Measurements from ENCODE around the gene FAM210A. TPM values are rescaled to one million over a fixed set of nuclear protein-coding genes. Genes with fewer than 3 reads are reported as not detected.

Gene FAM210A
- total RNA-seq, 4 donors from 2014 or later: 4.7 to 18.6 (median 12.8) TPM

DNA sequence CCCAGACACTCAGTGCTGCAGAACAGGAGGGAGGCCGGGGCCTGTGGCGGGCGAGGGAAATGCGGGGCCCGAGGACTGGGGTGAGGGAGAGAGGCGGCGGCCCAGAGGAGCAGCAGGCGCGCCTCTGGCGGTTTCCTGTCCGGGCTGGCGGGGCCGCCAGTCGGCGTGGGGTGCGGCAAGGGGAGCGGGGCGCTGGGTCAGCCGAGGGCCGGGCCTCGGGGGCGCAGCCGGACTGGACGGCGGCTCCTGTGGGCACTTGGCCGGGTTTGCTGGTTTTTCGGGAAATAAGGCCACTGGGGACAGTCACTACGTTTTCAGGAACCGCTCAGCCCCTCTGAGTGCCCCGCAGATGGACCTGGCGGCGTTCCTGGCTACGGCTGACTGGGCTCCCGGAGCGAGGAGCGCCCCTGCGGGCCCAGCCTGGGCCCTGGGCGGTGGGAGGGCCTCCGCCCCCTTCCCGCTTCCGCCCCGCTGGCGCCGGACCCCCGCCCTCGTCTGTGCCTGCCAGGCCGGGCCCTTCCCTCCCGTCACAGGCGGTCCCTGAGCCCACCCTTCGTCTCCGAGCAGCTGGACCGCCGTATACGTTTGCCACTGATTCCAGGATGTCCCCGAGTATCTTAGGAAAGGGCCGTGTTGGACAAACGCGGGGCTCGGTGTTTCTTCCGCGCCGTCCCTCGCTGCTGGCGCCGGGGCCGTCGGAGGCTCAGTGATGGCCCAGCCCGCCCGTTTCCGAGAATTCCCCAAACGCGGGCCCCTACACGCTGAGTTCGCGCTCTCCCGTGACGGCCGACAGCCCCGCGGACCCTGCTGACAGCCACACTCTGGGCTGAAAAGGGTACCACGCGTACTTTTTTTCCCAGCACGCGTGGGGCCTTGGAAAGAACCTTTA lies 84.6 kb downstream of the FAM210A start:
- 16 to 20% methylated on average over 6 to 29 of the region's 84 CpGs for WGBS, 2 donors (ENCODE audit: low coverage in 1 of 2)
- no peaks in the 10 kb centered on the region for H3K27me3 ChIP-seq
- H3K27ac ChIP-seq: peak overlapping the region in 3 of 4 donors; percentile 70 to 83 (median 71)
- peak; percentile 22 for TF ChIP-seq POLR2AphosphoS5 (IDR thresholded peaks at IDR 0.05)
- TF ChIP-seq, protein P1, sequence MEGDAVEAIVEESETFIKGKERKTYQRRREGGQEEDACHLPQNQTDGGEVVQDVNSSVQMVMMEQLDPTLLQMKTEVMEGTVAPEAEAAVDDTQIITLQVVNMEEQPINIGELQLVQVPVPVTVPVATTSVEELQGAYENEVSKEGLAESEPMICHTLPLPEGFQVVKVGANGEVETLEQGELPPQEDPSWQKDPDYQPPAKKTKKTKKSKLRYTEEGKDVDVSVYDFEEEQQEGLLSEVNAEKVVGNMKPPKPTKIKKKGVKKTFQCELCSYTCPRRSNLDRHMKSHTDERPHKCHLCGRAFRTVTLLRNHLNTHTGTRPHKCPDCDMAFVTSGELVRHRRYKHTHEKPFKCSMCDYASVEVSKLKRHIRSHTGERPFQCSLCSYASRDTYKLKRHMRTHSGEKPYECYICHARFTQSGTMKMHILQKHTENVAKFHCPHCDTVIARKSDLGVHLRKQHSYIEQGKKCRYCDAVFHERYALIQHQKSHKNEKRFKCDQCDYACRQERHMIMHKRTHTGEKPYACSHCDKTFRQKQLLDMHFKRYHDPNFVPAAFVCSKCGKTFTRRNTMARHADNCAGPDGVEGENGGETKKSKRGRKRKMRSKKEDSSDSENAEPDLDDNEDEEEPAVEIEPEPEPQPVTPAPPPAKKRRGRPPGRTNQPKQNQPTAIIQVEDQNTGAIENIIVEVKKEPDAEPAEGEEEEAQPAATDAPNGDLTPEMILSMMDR (IDR thresholded peaks at IDR 0.05): peak in 2 of 4 experiments; percentile 26 to 38
- no peak for TF ChIP-seq EP300 (IDR thresholded peaks at IDR 0.05)
- TF ChIP-seq POLR2A (IDR thresholded peaks at IDR 0.05): no peak
- no peaks in the 10 kb centered on the region for H3K9me3 ChIP-seq
- ATAC-seq: peak; percentile 81
- peaks cover 0 to 25% (median 11%) of the 10 kb centered on the region in 3 donors for H3K4me1 ChIP-seq
- H3K4me3 ChIP-seq: peak overlapping the region; percentile 29 to 49
- H3K36me3 ChIP-seq: peaks cover 0 to 22% of the 10 kb centered on the region in 2 donors

DNA sequence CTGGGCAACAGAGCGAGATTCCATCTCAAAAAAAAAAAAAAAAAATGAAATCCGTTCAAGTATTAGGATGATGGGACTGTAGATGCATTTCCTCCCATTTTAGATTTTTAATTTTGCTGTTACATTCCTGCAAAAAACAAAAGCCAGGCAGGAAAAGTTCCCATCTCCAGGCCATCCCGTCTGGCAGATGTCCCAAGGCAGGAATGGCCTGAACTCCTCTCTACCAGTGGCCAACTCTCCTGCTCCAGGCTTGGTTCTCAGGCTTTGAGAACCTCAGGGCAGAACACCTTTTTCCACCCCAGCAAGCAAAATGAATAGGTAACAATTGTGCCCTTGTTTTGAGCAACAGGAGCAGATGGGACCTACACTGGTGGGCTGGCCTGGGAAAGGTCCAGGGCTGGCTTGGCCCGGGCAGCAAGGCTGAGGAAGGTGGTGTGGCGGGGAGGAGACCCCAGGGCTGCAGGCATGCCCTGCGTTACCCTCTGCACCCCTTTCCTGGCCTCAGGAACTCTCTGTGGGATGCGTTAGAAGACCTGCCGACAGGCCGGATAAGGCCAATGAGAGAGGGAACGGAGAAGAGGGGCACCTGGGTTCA lies 86.0 kb downstream of the FAM210A start:
- H3K27me3 ChIP-seq: no peaks in the 10 kb centered on the region
- 79 to 86% methylated on average over 2 to 7 of the region's 10 CpGs for WGBS, 2 donors (ENCODE audit: low coverage in 1 of 2)
- no peak for TF ChIP-seq POLR2AphosphoS5 (IDR thresholded peaks at IDR 0.05)
- no peak for TF ChIP-seq POLR2A (IDR thresholded peaks at IDR 0.05)
- no peak for TF ChIP-seq EP300 (IDR thresholded peaks at IDR 0.05)
- TF ChIP-seq, protein P1 (IDR thresholded peaks at IDR 0.05): no peak
- no peak overlapping the region for H3K4me3 ChIP-seq
- H3K9me3 ChIP-seq: no peaks in the 10 kb centered on the region
- H3K4me1 ChIP-seq: peaks cover 0 to 25% (median 11%) of the 10 kb centered on the region in 3 donors
- H3K27ac ChIP-seq: no peak overlapping the region
- peaks cover 0 to 8% of the 10 kb centered on the region in 2 donors for H3K36me3 ChIP-seq
- no peak for ATAC-seq

DNA sequence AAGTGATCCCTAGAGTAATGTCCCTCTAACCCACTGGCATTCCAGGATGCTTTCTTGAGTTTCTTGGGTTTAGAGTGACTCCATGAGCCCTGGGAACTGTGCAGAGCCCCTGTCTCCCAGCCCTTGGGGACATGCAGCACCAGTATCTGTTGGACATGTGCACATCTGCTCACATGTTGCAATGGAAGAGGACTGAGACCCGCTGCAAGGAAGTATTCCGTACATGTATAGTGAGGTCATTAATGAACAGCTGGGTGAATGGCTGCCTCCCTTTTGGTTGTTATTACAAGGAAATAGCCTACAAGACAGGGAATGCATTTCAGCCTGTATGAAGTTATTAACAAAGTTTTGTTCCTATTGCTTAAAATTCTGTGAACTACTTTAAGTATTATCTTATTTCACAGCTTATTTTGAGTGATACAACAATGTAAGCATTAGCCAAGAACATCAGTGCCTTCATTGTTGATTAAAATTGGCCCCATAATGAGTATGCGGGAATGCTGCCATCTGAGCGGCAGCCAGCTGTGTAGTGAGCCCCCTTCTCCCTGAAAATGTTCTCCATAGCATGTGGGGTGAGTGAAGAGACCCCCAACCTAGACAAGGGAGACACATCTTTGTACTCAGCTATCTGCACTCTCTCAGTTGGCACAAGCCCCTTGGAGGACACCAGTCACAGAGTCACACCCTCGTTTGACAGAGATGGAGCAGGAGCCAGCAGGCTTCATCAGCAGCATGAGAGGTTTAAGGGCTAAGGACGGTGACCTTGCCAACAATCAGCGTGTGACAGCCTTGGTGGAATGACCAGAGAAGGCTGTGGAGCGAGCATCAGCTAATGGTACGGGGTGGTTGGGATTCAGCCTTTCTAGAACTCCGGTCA lies 87.4 kb downstream of the FAM210A start:
- no peaks in the 10 kb centered on the region for H3K36me3 ChIP-seq
- WGBS, 2 donors (ENCODE audit: low coverage in 1 of 2): 67 to 100% methylated on average over 2 to 5 of the region's 10 CpGs
- no peaks in the 10 kb centered on the region for H3K27me3 ChIP-seq
- H3K9me3 ChIP-seq: no peaks in the 10 kb centered on the region
- H3K27ac ChIP-seq: no peak overlapping the region
- ATAC-seq: no peak
- H3K4me3 ChIP-seq: no peak overlapping the region
- H3K4me1 ChIP-seq: peaks cover 0 to 30% (median 11%) of the 10 kb centered on the region in 3 donors
- TF ChIP-seq, protein P1 (IDR thresholded peaks at IDR 0.05): no peak
- no peak for TF ChIP-seq EP300 (IDR thresholded peaks at IDR 0.05)
- TF ChIP-seq POLR2AphosphoS5 (IDR thresholded peaks at IDR 0.05): no peak
- no peak for TF ChIP-seq POLR2A (IDR thresholded peaks at IDR 0.05)

DNA sequence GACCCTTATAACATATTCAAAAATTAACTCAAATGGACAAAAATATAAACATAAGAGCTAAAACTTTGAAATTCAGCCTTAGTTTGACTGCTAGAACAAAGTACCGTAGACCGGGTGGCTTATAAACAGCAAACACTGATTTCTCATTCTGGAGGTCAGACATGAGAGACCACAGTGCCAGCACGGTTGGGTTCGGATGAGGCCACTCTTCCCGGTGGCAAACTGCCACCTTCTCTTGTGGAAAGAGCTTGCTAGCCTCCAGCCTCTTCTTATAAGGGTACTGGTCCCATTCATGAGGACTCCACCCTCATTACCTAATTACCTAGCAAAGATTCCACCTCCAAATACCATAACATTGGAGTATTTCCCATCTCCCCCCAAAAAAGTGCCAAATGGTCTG lies 91.3 kb downstream of the FAM210A start:
- no peaks in the 10 kb centered on the region for H3K9me3 ChIP-seq
- no peak overlapping the region for H3K4me3 ChIP-seq
- no peak for ATAC-seq
- no peak overlapping the region for H3K27ac ChIP-seq
- WGBS, 2 donors (ENCODE audit: low coverage in 1 of 2): 40 to 61% methylated on average over 5 of the region's 5 CpGs
- no peak for TF ChIP-seq EP300 (IDR thresholded peaks at IDR 0.05)
- TF ChIP-seq POLR2A (IDR thresholded peaks at IDR 0.05): no peak
- no peak for TF ChIP-seq POLR2AphosphoS5 (IDR thresholded peaks at IDR 0.05)
- TF ChIP-seq, protein P1 (IDR thresholded peaks at IDR 0.05): no peak
- peaks cover 0 to 6% (median 0%) of the 10 kb centered on the region in 3 donors for H3K4me1 ChIP-seq
- no peaks in the 10 kb centered on the region for H3K36me3 ChIP-seq
- no peaks in the 10 kb centered on the region for H3K27me3 ChIP-seq
